Stimulated activated effector memory CD8-positive, alpha-beta T cell treated with anti-CD3 and anti-CD28 coated beads, Interleukin-12 subunit alpha, Interleukin-12 subunit beta, amount 100 ng/mL, for 72 hours (primary cell): Measurements from ENCODE around the gene TOP1.

Experiments
- ATAC-seq: fragments of 150-1000 bp; cut with Tn5 transposase; 2 replicates; pipeline ENCODE4 v1.10.0; 2021
- DNase-seq, 2 donors: peaks; one replicate each; pipeline ENCODE4 v3.0.0; 2021 to 2022; ENCODE audit warnings: low spot score in 2 of 2
- H3K27ac Mint-ChIP-seq: one replicate; pipeline ENCODE4 v1.8.0; 2022; ENCODE audit warnings: mild to moderate bottlenecking, mixed read lengths
- H3K36me3 Mint-ChIP-seq: one replicate; pipeline ENCODE4 v1.8.0; 2022; ENCODE audit warnings: mild to moderate bottlenecking, mixed read lengths
- H3K4me1 Mint-ChIP-seq: one replicate; pipeline ENCODE4 v1.8.0; 2022; ENCODE audit warnings: mixed read lengths
- H3K4me3 Mint-ChIP-seq: one replicate; pipeline ENCODE4 v1.8.0; 2022; ENCODE audit warnings: mild to moderate bottlenecking, mixed read lengths
- H3K9me3 Mint-ChIP-seq: one replicate; pipeline ENCODE4 v1.8.0; 2022; ENCODE audit warnings: mixed read lengths

The TOP1 gene

DNA sequence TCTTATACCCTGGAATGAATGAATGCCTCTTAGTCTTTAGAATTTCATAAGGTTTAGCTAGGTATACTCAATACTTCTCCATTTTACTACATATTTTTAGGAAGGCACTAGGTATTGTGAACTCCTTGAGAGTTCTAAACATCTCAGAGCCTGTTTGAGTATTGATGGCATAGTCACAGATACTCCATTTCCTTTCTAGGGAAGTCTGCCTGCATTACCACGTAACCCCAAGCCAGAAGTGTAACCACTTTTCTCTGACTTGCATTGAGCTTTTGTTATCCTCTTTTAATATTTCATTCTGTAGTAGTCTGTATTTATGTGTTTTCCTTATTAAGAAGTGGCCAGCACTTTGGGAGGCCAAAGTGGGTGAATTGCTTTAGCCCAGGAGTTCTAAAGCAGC is 12.2 kb downstream of the TOP1 start:
- no peaks in the 10 kb centered on the region for H3K9me3 Mint-ChIP-seq
- H3K4me1 Mint-ChIP-seq = peaks cover 70% of the 10 kb centered on the region
- H3K27ac Mint-ChIP-seq = peak overlapping the region; percentile 68
- H3K36me3 Mint-ChIP-seq = peaks cover 23% of the 10 kb centered on the region
- peak; percentile 70 for ATAC-seq
- peak overlapping the region; percentile 20 for H3K4me3 Mint-ChIP-seq
- DNase-seq = no peak

DNA sequence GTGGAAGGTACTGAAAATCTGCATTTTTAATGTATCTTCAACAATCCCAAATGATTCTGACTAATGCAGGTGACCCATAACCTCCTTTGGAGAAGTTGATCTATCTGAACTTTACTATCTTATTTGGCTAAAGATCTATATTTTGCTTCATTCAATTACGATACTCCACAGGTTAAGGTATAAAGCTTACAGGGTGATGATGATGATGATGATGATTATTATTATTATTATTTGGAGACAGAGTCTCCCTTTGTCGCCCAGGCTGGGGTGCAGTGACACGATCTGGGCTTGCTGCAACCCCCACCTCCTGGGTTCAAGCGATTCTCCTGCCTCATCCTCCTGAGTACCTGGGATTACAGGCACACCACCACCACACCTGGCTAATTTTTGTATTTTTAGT is 13.1 kb downstream of the TOP1 start:
- peaks cover 71% of the 10 kb centered on the region for H3K4me1 Mint-ChIP-seq
- H3K4me3 Mint-ChIP-seq = no peak overlapping the region
- peak overlapping the region; percentile 53 for H3K27ac Mint-ChIP-seq
- peaks cover 14% of the 10 kb centered on the region for H3K36me3 Mint-ChIP-seq
- H3K9me3 Mint-ChIP-seq = no peaks in the 10 kb centered on the region
- no peak for DNase-seq
- no peak for ATAC-seq

DNA sequence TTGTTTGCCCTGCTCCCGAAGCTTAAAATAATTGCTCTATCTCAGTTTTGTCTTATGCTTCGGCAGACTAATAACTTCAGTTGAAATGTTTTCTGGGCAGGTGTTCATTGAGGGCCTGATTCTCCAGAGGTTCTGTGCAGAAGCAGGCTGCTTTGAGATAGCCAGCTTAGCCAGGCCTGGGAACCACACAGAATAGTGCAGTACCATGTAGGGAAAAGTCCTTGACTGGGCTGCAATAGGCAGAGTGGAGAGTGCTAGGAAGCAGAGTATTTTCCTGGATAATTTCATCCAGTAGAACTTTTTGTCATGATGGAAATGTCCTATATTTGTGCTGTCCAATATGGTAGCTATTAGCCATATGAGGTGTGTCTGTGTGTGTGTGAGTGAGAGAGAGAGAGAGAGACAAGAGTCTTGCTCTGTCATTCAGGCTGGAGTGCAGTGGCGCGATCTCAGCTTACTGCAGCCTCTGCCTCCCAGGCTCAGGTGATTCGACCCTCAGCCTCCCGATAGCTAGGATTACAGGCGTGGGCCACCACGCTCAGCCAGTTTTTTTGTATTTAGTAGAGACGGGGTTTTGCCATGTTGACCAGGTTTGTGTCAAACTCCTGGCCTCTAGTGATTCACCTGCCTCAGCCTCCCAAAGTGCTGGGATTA is 15.9 kb downstream of the TOP1 start:
- Mint-ChIP-seq H3K4me3 (no peak overlapping the region), H3K27ac (no peak overlapping the region), H3K4me1 (peaks cover 84% of the 10 kb centered on the region), H3K36me3 (no peaks in the 10 kb centered on the region), H3K9me3 (no peaks in the 10 kb centered on the region)
- no peak for DNase-seq
- ATAC-seq = no peak

DNA sequence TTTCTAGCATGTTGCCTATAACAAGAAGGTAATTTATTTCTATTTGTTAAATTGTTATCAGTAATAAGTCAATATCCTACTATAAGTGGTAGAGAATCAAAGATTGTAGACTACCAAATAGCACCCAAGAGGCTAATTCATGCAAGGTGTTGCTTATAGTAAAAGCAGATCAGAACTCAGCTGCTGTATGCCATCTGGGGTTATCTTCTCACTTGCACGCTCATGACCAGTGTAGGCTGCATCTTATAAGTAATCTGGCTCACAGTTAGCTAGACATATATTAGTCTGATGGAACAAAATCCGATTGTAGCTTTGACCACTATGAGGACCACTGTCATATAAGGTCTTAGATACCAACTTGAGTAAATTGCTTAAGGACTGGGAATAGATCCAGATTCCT is 17.0 kb downstream of the TOP1 start:
- H3K4me3 Mint-ChIP-seq = no peak overlapping the region

DNA sequence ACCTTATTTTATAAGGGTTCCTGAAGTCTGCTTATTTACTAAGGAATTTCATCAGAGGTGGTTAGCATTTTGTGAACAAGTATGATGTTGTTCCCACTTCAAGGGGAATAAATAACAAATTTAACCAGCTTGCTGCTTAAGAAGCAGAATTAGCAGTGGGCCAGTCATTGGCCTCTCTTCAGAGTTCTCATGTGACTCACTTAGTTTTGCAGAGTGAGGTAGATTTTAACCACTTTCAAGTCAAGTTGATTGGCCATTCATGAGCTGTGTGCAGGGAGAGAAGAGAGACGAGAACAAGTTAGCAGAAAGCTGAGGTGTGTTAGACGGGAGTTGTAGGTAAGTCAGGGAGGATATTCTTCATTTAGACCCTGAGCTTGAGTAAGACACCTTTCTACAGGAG is 18.1 kb downstream of the TOP1 start:
- Mint-ChIP-seq H3K36me3 (no peaks in the 10 kb centered on the region), H3K4me1 (peaks cover 89% of the 10 kb centered on the region), H3K4me3 (peak overlapping the region; percentile 45), H3K27ac (peak overlapping the region; percentile 13), H3K9me3 (no peaks in the 10 kb centered on the region)
- ATAC-seq (peak; percentile 91), DNase-seq (no peak)

More for the DNA sequence above, 17.0 kb downstream of the TOP1 start:
- peak overlapping the region; percentile 1 for H3K27ac Mint-ChIP-seq
- no peak for ATAC-seq
- no peak for DNase-seq
- H3K36me3 Mint-ChIP-seq = no peaks in the 10 kb centered on the region
- peaks cover 86% of the 10 kb centered on the region for H3K4me1 Mint-ChIP-seq
- H3K9me3 Mint-ChIP-seq = no peaks in the 10 kb centered on the region

DNA sequence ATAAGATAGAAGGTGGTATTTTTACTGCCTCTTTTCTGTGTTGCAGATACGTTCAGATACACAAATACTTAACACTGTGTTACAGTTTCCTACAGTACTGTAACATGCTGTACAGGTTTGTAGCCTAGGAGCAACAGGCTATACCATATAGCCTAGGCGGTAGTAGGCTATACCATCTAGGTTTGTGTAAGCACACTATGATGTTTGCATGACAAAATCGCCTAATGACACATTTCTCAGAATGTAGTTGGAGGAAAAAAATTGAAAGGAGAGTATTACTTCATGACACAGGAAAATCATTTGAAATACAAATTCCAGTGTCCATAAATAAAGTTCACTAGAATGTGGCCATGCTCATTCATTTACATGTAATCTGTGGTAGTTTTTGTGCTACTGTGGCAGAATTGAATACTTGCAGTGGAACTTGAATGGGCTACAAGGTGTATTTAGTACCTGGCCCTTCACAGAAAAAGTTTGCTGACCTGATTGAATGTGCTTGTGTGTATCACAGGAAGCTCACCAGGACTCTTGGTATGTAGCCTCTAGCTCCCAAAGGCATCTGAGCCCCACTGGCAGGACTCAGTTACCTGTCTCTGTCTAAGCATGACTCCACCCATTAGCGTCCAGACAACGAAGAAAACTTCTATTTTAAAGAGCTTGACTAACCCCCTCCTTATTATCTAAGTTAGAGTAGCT is 18.8 kb downstream of the TOP1 start:
- Mint-ChIP-seq H3K4me1 (peaks cover 86% of the 10 kb centered on the region), H3K4me3 (peak overlapping the region; percentile 45), H3K27ac (peak overlapping the region; percentile 13), H3K9me3 (no peaks in the 10 kb centered on the region), H3K36me3 (no peaks in the 10 kb centered on the region)
- peak; percentile 66 for ATAC-seq
- no peak for DNase-seq

DNA sequence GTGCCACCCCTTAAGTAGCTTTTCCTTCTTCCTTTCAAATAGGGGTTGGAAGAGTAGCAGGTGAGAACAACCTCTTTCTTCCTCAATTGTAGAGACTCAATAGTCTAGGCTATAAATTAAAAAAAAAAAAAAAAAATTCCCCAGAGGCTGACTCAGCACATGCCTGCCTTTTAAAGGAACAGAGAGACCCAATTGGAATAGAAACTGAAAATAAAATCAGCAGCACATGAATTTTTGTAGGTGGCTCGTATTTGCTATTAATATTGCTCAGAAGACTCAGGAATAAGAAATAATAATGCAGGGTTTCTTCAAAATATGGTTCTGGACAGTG is 19.3 kb downstream of the TOP1 start:
- Mint-ChIP-seq H3K9me3 (no peaks in the 10 kb centered on the region), H3K27ac (peak overlapping the region; percentile 13), H3K4me3 (peak overlapping the region; percentile 45), H3K4me1 (peaks cover 84% of the 10 kb centered on the region), H3K36me3 (no peaks in the 10 kb centered on the region)
- DNase-seq (no peak), ATAC-seq (peak; percentile 62)

DNA sequence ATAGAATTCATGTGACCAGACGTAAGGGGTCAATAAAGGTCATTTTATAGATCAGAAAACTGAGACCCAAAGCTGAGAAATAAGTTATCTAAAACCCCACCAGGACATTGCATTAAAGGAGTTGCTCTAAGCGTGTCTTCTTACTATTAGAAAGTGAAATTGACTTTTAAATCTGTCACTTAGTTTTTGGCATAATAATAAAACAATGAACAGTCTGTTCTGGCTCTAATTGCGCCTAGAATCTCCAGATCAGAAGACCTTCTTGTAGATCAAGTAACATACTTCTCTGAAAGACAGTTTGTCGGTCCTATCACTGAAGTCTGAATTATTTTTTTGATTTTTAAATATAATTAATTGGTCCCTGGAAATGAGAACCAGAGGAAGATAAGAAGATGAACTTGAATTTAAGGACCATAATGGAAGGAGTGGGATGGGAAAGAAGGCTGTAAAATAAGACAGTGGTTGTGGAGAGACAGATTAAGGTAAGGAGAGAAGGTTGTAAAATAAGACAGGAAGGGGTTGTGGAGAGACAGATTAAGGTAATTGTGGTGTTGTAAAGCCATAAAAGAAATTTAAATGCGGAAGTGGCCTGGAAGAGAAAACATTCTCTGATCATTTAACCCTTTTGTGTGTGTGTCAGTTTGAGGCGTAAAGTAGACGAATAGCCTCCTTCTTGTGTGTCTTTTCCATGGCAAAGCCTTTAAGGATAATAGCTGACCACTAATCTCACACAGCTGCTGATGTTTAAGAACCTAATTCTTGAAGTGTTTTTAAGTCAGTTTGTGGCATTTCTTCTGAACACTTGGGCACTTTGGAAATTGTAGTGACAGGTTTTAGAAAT is 20.1 kb downstream of the TOP1 start:
- no peak for DNase-seq
- H3K27ac Mint-ChIP-seq = peak overlapping the region; percentile 13
- H3K9me3 Mint-ChIP-seq = no peaks in the 10 kb centered on the region
- no peaks in the 10 kb centered on the region for H3K36me3 Mint-ChIP-seq
- H3K4me1 Mint-ChIP-seq = peaks cover 83% of the 10 kb centered on the region
- peak overlapping the region; percentile 45 for H3K4me3 Mint-ChIP-seq
- ATAC-seq = peak; percentile 35

DNA sequence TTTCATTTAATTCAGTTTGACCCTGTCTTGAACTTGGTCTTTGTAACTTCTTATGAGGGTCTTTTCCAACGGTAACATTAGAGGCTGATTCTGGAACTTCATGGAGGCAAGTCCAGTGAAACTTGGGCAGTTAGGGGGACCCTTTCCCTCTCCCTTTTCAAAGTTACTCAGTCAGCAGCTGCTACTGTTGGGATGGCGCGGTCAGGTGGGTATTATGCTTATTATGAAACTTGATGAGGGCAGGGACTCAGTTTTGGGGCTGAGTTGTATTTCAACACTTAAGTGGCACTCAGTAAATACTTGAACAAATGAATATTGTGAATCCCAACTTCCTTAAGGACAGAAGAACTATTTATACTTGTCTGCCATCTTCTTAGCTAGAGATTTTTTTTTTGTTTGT is 20.8 kb downstream of the TOP1 start:
- peaks cover 86% of the 10 kb centered on the region for H3K4me1 Mint-ChIP-seq
- DNase-seq = no peak
- H3K9me3 Mint-ChIP-seq = peaks cover 3% of the 10 kb centered on the region
- H3K4me3 Mint-ChIP-seq = peak overlapping the region; percentile 45
- H3K27ac Mint-ChIP-seq = peak overlapping the region; percentile 13
- H3K36me3 Mint-ChIP-seq = no peaks in the 10 kb centered on the region
- ATAC-seq = no peak

DNA sequence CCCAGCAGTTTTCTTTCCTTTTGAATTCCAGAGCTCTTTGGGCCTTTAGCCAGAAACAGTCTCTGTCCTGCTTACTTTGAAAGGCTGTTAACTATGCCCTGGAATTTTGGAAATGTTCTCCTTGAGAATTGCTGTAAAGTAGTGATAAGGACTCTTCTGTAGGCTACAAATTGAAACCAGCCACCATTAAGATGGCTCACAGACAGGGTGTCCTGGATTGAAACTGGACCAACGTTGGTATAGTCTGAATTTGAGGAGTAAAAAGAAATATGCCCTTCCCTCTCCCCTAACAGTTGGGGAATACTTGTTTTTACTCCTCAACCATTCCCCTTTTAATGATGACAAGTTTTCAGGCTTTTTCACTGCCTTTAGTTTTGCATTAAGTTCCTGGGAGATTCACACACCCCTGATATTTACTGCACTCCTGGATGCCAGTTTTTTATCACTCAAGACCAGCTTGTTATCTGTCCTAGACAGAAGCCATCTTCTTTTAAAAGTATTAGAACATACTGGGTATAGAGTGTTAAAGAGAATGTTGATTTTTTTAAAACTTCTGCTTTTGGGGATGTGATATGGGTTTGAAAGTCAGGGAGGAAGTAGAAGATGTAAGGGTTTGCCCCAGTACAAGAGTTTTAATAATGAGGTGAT is 21.9 kb downstream of the TOP1 start:
- Mint-ChIP-seq H3K27ac (peak overlapping the region; percentile 13), H3K4me1 (peaks cover 85% of the 10 kb centered on the region), H3K36me3 (no peaks in the 10 kb centered on the region), H3K9me3 (peaks cover 3% of the 10 kb centered on the region), H3K4me3 (peak overlapping the region; percentile 45)
- DNase-seq (no peak), ATAC-seq (no peak)

DNA sequence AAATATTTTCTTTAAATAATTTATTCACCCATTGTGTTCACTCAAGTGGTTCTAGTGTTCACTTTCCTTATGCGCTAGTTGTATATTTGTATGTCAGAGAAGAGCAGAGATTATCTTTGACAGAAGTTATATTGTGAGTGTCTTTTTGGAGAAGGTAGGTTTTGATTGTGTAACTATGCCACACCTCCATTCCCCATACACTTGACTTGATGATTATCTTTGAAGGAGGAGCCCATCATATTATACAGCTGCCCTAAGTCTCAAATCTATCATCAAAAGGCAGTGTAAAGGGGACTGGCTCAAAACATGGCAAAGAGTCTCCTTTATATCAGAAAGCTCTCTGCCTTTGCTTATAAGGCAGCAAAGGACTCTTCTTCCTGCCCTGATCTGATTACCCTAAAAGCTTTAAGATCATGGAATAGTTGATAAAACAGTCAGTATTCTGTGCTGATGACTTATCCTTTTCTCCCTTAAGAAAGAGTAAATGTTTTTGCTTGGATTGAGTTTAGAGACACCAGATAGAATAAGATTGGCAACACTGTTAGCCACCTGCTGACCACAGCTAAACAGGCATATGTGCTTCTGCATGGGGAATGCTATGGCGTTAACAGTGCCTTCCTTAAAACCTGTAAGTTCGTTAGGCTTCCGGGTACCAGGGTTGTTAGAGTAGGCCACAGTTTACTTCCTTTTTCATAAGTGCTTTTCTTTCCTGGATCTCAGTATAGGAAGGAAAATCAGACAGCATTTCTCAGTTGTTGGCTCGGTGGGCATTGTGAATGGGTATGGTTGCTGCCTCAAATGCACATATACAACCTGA is 22.6 kb downstream of the TOP1 start:
- Mint-ChIP-seq H3K36me3 (peaks cover 6% of the 10 kb centered on the region), H3K4me1 (peaks cover 87% of the 10 kb centered on the region), H3K4me3 (peak overlapping the region; percentile 12), H3K27ac (peak overlapping the region; percentile 13), H3K9me3 (peaks cover 3% of the 10 kb centered on the region)
- no peak for DNase-seq
- no peak for ATAC-seq

DNA sequence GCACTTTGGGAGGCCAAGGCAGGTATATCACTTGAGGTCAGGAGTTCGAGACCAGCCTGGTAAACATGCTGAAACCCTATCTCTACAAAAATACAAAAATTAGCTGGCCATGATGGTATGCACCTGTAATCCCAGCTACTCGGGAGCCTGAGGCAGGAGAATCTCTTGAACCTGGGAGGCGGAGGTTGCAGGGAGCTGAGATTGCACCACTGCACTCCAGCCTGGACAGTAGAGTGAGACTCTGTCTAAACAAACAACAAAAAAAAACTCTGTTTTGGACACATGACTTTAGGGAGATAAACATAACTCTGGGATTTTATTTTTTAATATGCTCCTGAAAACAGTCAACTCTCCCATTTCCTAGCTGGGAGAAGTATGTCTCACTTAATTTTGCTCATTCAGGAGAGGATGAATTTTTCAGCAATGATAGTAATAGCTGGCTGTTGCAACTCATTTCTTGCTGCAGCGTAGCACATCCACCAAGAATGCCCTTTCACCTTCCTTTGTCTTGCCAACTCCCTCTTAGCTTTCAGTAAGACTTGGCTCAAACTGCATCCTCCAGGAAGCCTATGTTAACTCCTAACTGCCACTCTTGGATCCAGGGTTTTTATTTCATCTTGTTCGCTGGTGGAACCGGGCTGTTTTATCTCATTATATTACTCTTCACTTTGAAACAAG is 24.3 kb downstream of the TOP1 start:
- Mint-ChIP-seq H3K4me3 (no peak overlapping the region), H3K4me1 (peaks cover 78% of the 10 kb centered on the region), H3K36me3 (peaks cover 7% of the 10 kb centered on the region), H3K9me3 (peaks cover 3% of the 10 kb centered on the region), H3K27ac (no peak overlapping the region)
- ATAC-seq = no peak
- no peak for DNase-seq

DNA sequence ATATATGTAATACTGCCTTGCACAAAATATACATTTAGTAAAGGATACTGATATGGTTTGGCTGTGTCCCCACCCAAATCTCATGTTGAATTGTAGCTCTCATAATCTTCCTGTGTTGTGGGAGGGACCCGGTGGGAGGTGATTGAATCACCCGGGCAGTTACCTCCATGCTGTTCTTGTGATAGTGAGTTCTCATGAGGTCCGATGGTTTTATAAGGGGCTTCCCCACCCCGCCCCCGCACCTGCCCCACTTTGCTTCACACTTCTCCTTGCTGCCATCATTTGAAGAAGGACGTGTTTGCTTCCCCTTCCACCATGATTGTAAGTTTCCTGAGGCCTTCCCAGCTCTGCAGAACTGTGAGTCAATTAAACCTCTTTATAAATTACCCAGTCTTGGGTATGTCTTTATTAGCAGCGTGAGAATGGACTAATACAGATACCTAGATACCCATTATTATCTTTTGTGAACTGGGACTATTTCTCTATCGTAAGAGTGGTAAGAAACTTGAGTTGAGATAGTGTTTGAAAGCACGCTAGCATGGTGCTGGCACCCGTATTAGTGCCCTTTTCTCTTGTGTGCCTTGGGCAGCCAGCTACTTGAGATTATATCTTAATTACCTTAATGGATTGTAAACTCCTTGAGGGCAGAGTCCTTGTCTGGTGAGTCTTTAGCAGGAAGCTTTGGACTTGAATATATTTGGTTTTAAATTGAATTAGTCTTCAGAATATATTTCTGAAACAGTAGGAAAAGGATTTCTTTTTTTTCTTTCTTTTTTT is 25.6 kb downstream of the TOP1 start:
- H3K27ac Mint-ChIP-seq = peak overlapping the region; percentile 27
- DNase-seq (no peak), ATAC-seq (no peak)
- H3K9me3 Mint-ChIP-seq = peaks cover 3% of the 10 kb centered on the region
- H3K4me1 Mint-ChIP-seq = peaks cover 77% of the 10 kb centered on the region
- peaks cover 7% of the 10 kb centered on the region for H3K36me3 Mint-ChIP-seq
- H3K4me3 Mint-ChIP-seq = no peak overlapping the region

DNA sequence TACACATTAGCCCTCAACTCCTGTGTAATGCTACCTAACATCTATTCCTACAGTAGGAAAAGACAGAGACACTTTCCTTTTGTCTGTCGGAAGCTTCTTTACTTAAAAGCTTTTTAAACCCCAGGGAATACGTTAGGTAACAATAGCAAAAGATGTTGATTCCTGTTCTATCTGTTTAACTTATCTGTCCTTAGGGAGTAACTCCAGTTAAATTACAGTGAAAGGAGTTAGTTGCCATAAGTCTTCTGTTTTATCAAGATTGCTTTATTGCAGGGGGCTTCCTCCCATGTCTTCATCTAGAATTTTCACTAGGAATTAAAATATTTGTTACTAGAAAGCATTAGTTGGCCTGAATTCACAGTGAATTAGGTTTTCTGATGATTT is 26.2 kb downstream of the TOP1 start:
- peak overlapping the region; percentile 27 for H3K27ac Mint-ChIP-seq
- peaks cover 7% of the 10 kb centered on the region for H3K36me3 Mint-ChIP-seq
- peaks cover 3% of the 10 kb centered on the region for H3K9me3 Mint-ChIP-seq
- ATAC-seq (no peak), DNase-seq (no peak)
- peaks cover 71% of the 10 kb centered on the region for H3K4me1 Mint-ChIP-seq
- no peak overlapping the region for H3K4me3 Mint-ChIP-seq
